Activated CD4-positive, alpha-beta T cell treated with anti-CD3 and anti-CD28 coated beads, Interleukin-2, Interleukin-4, amounts not matched to agents 100 ng/mL and 50 ng/mL, durations not matched to agents 16 hours and 8 hours (primary cell): ENCODE measurements around the gene SSX2B.
"Not testable (repeated sequence)": the region's sequence is repeated elsewhere in the genome, so short reads cannot be mapped to it uniquely, and the experiment has no call there.

Experiments
- DNase-seq: peaks from one replicate; pipeline ENCODE4 v3.0.0-alpha.2; 2020; ENCODE audit warnings: low spot score

The SSX2B gene, protein sequence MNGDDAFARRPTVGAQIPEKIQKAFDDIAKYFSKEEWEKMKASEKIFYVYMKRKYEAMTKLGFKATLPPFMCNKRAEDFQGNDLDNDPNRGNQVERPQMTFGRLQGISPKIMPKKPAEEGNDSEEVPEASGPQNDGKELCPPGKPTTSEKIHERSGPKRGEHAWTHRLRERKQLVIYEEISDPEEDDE

DNA sequence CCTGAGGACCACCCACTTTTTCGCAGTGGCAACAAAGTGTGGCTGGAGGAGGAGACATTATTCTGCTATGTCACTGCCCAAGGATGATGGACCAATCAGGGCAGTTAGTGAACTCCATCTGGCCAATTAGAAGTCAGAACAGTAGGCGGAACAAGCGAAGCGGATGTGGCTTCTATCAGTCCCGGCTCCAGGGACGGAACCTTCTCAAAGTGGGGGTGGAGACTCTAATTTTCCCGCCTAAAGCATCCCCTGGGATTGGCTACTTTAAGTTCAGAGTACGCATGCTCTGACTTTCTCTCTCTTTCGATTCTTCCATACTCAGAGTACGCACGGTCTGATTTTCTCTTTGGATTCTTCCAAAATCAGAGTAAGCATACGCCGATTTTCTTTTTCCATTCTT lies at the start of gene SSX2B:
TSS of gene SSX2B (plus strand) at position 301 of the 400 bp plus-strand sequence. CDS start 1,429 bp downstream, outside the sequence.
- DNase-seq = not testable (repeated sequence)

DNA sequence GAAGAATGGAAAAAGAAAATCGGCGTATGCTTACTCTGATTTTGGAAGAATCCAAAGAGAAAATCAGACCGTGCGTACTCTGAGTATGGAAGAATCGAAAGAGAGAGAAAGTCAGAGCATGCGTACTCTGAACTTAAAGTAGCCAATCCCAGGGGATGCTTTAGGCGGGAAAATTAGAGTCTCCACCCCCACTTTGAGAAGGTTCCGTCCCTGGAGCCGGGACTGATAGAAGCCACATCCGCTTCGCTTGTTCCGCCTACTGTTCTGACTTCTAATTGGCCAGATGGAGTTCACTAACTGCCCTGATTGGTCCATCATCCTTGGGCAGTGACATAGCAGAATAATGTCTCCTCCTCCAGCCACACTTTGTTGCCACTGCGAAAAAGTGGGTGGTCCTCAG lies 44.0 kb upstream of the SSX2B start, which contains the start of gene SSX2:
TSS of gene SSX2 (minus strand) at position 101 of the 400 bp plus-strand sequence. CDS start 1,429 bp downstream, outside the sequence.
- DNase-seq = not testable (repeated sequence)

DNA sequence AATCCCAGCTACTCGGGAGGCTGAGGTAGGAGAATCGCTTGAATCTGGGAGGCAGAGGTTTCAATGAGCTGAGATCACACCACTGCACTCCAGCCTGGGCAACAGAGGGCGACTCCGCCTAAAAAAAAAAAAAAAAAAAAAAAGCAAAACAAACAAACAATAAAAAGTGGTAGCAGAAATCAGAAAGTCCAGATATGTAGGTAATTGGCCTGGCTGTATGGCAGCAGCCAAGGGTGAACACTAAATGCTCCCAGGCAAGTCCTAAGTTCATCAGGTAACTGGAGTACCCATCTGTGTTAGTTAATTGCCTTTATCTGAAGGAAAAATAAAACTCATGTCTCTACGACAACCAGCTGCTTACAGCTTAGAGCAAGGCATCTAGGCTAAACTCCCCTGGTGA lies 14.9 kb downstream of the SSX2B start:
- DNase-seq = not testable (repeated sequence)

DNA sequence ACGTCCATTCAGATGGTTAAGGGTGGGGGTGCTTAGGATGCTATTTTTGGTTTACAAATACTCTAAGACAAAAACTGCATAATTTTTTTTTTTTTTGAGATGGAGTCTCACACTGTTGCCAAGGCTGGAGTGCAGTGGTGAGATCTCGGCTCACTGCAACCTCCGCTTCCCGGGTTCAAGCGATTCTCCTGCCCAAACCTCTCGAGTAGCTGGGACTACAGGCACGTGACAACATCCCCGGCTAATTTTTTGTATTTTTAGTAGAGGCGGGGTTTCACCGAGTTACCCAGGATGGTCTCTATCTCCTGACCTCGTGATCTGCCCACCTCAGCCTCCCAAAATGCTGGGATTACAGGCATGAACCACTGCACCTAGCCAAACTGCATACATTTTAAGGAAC lies 22.5 kb downstream of the SSX2B start:
- DNase-seq = not testable (repeated sequence)

DNA sequence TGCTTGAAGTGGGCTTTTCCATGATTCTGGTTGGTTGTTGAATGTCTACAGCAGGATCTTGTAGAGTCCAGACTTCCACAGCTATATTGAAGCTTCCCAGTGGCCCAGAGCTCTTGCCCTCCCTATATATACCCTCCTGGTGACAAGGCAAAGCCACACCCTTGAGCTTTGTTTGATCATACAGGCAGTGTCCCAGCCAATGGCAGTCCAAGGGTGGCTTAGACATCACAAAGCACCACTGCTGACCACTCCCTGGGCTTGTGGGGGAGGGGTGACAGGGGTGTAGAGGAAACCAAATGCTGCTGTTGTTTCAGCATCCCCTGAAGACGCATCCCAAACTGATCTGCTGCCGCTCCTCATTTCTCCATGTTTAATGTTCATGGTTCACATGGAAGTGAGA lies 46.3 kb downstream of the SSX2B start, which contains the start of gene SPANXN5:
TSS of gene SPANXN5 (minus strand) at position 101 of the 400 bp plus-strand sequence. CDS start at position 22, 79 bp downstream.
- not testable (repeated sequence) for DNase-seq

DNA sequence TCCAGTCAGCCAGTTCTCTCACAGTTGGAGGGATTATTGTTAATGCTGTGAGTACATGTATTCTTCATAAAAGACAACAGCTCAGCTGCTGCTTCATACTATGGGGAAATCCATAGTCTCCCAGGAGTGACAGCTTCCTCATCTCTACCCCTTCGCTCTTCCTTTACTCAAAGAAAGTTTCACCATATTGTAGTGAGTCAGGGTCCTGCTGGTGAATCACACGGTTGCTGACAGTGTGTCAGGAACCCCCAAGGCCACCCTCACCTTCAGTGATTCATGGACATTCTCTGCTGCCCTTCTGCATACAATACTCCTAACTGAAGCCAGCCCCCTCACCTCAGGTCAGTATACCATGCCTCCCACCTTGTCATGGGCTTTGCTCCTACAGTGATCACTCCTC lies 53.8 kb downstream of the SSX2B start:
- DNase-seq = not testable (repeated sequence)
